Activated CD4-positive, alpha-beta T cell treated with anti-CD3 and anti-CD28 coated beads for 48 hours (primary cell): Measurements from ENCODE around the gene RHAG.
"Not testable (repeated sequence)": the region's sequence is repeated elsewhere in the genome, so short reads cannot be mapped to it uniquely, and the experiment has no call there.

ENCODE experiments used
- DNase-seq: peaks from one replicate; pipeline ENCODE4 v3.0.0-alpha.2; 2020

RHAG gene

GRCh38 chr6:49636713-49637349, at the start of gene RHAG:
Gene RHAG (minus strand): TSS chr6:49636839. CDS start chr6:49636812, 27 bp downstream.
- DNase-seq: no peak

GRCh38 chr6:49676671-49677281, 40.1 kb upstream of the RHAG start:
- no peak for DNase-seq

- DNase-seq: no peak
Observed at GRCh38 chr6:49675816-49676215, 39.2 kb upstream of the RHAG start.

- no peak for DNase-seq
Observed at GRCh38 chr6:49668083-49668511, 31.5 kb upstream of the RHAG start.

GRCh38 chr6:49666930-49667757, 30.5 kb upstream of the RHAG start:
- no peak for DNase-seq

GRCh38 chr6:49666480-49666879, 29.8 kb upstream of the RHAG start:
- no peak for DNase-seq

- DNase-seq: no peak
Observed at GRCh38 chr6:49664817-49665216, 28.2 kb upstream of the RHAG start.

GRCh38 chr6:49664054-49664453, 27.4 kb upstream of the RHAG start:
- not testable (repeated sequence) for DNase-seq

- DNase-seq: no peak
Observed at GRCh38 chr6:49662892-49663261, 26.2 kb upstream of the RHAG start.

GRCh38 chr6:49662231-49662891, 25.7 kb upstream of the RHAG start:
- no peak for DNase-seq

GRCh38 chr6:49653942-49654341, 17.3 kb upstream of the RHAG start:
- no peak for DNase-seq

GRCh38 chr6:49653438-49653837, 16.8 kb upstream of the RHAG start:
- no peak for DNase-seq

GRCh38 chr6:49651239-49651638, 14.6 kb upstream of the RHAG start:
- no peak for DNase-seq

- no peak for DNase-seq
Observed at GRCh38 chr6:49649988-49650387, 13.3 kb upstream of the RHAG start.

GRCh38 chr6:49648036-49648435, 11.4 kb upstream of the RHAG start:
- DNase-seq: no peak

GRCh38 chr6:49647476-49647875, 10.8 kb upstream of the RHAG start:
- DNase-seq: no peak

GRCh38 chr6:49646942-49647341, 10.3 kb upstream of the RHAG start:
- DNase-seq: no peak

- no peak for DNase-seq
Observed at GRCh38 chr6:49646130-49646824, 9.6 kb upstream of the RHAG start.

GRCh38 chr6:49645139-49645538, 8.5 kb upstream of the RHAG start:
- no peak for DNase-seq

- DNase-seq: no peak
Observed at GRCh38 chr6:49639177-49639817, 2.7 kb upstream of the RHAG start.

- DNase-seq: no peak
Observed at GRCh38 chr6:49637350-49637731, 702 bp upstream of the RHAG start.

- DNase-seq: no peak
Observed at GRCh38 chr6:49635978-49636712, 494 bp downstream of the RHAG start.
